HUDEP-2 (cell line): ENCODE data around the gene ZNF557.
A peak's percentile ranks its signal among the peaks of the same experiment; 100 is the strongest.

Source experiments
- DNase-seq, 76 experiments: peaks; one replicate each; lab custom pipeline; 2025; ENCODE audit not compliant: unreplicated experiment in 76 of 76; lab: John Stamatoyannopoulos, UW

The ZNF557 gene

GRCh38 chr19:7072541-7072940, 3.0 kb downstream of the ZNF557 start:
- no peak for DNase-seq

GRCh38 chr19:7074705-7075282, 5.3 kb downstream of the ZNF557 start:
- DNase-seq = no peak

GRCh38 chr19:7076151-7076550, 6.6 kb downstream of the ZNF557 start:
- no peak for DNase-seq

- no peak for DNase-seq
Measured at GRCh38 chr19:7078008-7078407, 8.5 kb downstream of the ZNF557 start.

GRCh38 chr19:7083076-7083956, 13.8 kb downstream of the ZNF557 start:
- DNase-seq = peak in 1 of 76 experiments; percentile 4

GRCh38 chr19:7088999-7089398, 19.5 kb downstream of the ZNF557 start:
- DNase-seq = no peak

- peak in 2 of 76 experiments; percentile 5 to 8 for DNase-seq
Measured at GRCh38 chr19:7098096-7098495, 28.6 kb downstream of the ZNF557 start.

GRCh38 chr19:7098701-7099596, 29.4 kb downstream of the ZNF557 start:
- DNase-seq = peak; percentile 44 to 99 (median 94)

- no peak for DNase-seq
Measured at GRCh38 chr19:7099597-7099921, 30.1 kb downstream of the ZNF557 start.

GRCh38 chr19:7101498-7102253, 32.2 kb downstream of the ZNF557 start:
- DNase-seq = no peak

GRCh38 chr19:7104747-7105447, 35.4 kb downstream of the ZNF557 start:
- DNase-seq = no peak

GRCh38 chr19:7106711-7107657, 37.5 kb downstream of the ZNF557 start:
- DNase-seq = no peak

GRCh38 chr19:7109678-7110289, 40.3 kb downstream of the ZNF557 start:
- DNase-seq = no peak

- no peak for DNase-seq
Measured at GRCh38 chr19:7112675-7113074, 43.2 kb downstream of the ZNF557 start.

GRCh38 chr19:7113233-7113632, 43.7 kb downstream of the ZNF557 start:
- DNase-seq = peak in 2 of 76 experiments; percentile 4 to 14

- no peak for DNase-seq
Measured at GRCh38 chr19:7115721-7116120, 46.2 kb downstream of the ZNF557 start.

GRCh38 chr19:7117248-7117647, 47.7 kb downstream of the ZNF557 start:
- DNase-seq = no peak

- no peak for DNase-seq
Measured at GRCh38 chr19:7119582-7119981, 50.1 kb downstream of the ZNF557 start.
